ENCODE results near the gene NR6A1.

NR6A1 gene

DNA sequence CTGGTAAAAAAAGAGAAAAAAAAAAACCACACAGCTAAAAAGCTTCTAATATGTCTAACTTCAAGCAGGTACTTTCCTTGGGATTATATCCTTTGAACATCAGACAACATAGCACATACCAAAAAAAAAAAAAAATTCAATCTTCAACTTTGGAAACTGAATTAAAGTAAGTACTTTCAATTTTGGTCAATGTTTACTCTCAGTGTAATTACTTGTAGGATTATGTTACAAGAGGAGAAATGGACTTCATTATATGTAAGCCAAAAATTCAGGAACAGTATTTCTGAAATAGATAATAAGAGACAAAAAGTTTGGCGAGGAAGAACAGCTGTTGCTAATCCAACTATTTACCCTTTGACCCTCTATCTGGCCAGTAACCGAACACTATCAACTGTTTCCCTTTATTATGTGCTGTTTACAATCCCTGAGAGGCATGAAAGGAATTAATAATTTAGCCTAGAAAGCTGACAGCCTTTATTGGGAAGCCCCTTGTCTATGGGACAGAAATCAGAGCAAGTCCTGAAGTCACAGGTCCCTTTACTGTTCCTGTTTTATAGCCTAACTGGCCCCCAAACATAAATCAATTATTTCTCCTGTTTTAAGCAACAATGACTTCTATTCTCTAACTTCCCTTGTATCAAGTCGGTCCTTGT lies 46.6 kb downstream of the NR6A1 start:
- DNase-seq (ENCODE audit: low spot score) = no peak

DNA sequence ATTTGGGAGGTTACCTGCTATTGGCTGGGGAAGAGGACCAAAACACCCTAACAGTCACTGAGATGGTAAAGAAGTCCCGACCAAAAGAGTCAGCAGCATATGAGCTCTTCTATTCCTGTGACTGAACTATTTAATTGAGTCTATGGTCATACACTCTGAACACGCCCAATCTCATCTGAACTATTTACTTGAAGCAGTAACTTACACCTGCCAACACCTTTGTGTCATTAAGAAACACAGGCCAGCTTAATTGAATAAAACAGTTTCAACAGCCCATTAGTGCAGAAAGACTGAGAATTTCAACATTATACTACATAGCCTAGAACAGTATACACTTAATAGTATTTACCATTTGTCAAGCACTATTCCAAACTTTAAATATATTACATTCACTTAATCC lies 47.8 kb downstream of the NR6A1 start:
- DNase-seq (ENCODE audit: low spot score) = no peak

DNA sequence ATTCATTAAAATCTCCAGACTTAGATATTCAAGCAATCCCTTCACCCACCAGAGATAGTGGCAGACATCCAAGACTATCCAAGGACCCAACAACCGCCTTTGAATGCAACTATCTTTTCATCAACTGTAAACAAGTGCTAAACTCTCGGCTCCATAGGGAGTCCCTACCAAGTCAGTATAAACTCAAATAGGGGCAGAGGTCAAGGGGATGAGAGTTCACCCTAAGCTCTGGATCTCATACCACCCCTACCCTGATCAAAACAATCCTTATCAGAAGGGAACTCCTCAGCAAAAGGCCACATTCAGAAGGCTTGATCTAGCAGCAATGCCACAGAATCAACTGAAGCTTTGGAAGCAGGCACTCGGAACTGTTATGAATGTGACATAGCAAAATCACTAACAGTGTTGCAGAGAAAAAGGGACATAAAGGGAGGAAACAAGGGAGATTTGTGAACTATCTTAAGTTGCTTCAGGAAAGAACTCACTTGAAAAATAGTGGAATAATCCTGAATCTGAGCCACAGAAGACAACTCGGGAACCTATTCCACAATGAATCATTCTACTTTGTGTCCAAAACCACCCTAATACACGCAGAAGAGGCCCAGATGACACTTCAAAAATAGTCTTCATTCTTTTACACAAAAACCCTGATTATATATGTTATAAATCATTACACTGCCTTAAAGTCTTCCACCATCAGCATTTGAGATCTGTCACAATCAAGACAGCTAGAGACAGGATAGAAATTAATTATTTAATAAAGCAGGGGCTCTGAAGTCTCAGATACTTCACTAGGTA lies 49.8 kb downstream of the NR6A1 start:
- DNase-seq (ENCODE audit: low spot score) = no peak

DNA sequence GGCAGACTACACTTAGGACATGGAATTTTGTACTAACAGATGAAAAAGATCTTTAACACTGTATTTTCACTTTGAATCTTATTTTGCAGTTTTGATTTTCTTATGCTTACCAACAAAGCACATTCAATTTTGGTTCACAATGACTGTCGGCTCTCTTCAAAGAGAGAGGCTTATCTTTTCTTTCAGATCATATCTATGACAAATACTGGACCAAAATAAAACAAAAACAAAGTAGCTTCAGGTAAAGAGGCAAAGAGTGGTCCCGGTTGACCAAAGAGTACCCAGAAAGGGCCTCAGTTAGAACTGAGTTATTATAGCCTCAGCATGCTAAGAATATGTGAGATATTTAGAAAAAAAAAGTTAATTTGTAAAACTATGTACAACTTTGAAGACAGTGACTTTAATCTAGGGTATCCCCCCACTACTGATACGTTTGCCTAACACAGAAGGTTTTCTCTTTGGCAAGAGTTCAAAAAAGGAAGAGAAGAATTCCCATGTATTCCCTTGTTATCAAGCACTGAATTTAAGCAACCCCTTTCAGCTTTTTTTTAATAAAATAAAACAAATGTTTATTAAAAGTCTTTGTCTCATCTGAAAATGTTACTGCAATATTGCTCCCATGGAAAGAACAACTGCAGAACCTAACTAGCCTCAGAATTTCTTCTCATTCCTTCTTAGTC lies 50.5 kb downstream of the NR6A1 start:
- no peak for DNase-seq (ENCODE audit: low spot score)

DNA sequence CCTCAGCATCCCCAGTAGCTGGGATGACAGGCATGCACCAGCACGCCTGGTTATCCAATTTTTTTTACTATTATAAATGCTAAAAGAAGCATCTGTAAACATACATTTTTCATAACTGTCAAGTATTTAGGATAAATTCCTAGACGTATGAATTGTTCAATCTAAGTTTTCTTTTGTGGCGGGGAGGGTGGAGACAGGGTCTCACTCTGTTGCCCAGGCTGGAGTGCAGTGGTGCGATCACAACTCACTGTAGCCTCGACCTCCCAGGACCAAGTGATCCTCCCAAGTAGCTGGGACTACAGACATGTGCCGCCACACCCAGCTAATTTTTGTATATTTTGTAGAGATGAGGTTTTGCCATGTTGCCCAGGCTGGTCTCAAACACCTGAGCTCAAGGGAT lies 52.2 kb downstream of the NR6A1 start:
- no peak for DNase-seq (ENCODE audit: low spot score)

DNA sequence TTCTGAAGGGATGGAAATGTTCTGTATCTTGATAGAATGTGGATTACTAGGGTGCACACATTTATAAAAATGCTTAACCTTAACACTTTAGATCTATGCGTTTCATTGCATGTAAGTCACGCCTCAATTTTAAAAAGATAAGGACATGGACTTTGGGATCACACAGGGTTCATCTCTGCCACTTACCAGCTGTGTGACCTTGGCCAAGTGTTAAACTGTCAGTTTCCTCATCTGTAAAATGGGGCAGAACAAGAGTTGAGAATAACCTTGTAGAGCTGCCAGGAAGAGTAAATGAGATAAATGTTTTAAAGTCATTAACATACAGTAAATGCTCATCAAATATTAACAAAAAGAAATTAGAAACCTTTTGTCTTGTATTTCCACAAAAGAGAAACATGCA lies 53.5 kb downstream of the NR6A1 start:
- DNase-seq (ENCODE audit: low spot score) = no peak

DNA sequence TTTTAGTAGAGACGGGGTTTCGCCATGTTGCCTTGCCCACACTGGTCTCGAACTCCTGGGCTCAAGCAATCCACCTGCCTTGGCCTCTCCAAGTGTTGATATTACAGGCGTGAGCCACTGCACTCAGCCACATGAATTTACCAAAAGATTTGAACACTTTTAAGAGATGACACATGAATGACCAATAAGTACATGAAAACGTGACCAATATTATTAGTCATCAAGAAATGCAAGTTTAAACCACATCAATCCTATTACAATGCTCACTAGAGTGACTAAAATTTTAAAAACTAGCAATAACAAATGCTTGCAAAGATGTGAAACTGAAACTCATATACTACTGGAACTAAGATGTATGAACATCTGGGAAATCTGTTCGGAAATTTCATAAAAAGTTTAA lies 54.3 kb downstream of the NR6A1 start:
- DNase-seq (ENCODE audit: low spot score) = no peak

DNA sequence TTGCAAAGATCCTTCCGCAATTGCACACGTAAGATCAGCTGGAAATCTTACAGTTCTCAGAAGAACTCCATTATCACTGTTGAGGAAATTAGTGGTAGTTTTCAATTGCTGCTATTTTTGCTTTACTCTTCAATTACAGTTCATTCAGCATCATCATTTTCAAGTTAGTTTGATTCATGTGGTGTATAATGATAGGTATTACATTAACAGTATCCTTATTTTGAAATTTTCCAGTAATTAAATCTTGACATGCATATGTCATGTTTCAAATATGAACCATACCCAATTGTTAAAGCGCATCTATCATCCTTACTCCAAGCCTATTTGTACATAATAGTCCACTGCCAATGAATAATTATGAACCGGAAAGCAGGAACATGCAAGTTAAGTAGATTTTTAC lies 60.3 kb downstream of the NR6A1 start:
- no peak for DNase-seq (ENCODE audit: low spot score)

DNA sequence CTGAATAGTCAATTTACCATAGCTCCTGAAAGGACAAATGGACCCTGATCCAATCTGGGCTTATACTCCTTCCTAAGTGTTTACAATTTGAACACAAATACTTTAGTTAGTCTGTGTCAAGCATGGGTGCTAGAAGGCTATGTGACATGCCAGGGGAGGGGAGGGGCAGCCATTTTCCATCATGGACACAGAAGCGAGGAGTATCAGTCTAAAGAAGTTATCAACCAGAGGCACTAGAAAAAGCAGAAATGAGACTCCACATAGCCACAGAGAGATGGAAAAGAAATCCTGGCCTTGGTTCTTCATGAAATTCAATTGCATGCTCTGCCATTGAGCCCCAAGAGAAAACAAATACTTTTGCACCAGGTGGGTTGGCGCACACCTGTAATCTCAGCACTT lies 61.8 kb downstream of the NR6A1 start:
- no peak for DNase-seq (ENCODE audit: low spot score)

DNA sequence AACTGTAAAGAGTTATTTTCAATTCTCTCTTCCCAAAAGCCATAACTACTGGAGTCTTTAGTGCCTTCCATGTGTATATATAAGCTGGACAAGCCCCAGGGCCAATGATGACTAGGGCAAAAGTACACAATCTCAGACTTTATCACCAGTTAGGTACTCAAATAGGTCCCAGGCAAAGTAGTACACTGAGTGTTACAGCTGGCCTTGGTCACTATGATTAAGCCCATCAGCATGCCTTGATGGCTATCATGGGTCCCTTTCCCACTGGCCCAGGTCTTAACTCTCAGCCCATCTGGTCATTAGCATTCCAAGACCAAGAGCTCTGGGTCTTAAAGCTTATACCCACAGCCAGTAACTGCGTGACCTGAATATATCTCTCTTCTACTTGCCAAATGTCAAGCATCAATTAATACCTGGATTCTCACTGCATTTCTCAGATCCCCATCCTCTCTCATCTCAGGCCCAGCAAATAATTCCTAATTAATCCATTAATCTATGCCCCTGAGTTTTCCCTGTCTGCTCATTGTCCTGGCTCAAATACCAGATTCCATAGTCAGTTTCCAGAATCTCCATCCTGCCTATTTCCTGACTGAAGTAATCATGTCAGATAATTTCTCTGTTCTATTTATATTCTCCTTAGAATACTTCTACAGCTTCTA lies 62.3 kb downstream of the NR6A1 start:
- no peak for DNase-seq (ENCODE audit: low spot score)

DNA sequence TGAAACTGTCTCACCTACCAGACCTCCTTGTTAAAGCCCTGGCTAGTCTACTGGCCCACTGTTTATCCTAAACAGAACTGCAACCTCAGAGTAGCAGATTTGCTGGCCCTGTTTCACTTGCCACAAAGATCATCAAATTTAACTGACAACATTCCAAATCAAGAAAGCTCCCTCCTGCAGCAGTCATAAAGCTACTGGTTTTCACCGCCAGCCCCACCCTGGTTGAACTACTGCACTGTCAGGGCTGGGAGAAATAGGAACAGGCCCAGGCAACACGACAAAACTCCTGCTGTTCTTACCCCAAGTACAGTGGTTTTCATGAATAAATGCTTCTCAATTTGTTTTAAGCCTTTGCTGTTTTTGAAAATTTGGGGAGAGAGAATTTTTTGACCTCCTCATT lies 63.0 kb downstream of the NR6A1 start:
- no peak for DNase-seq (ENCODE audit: low spot score)

DNA sequence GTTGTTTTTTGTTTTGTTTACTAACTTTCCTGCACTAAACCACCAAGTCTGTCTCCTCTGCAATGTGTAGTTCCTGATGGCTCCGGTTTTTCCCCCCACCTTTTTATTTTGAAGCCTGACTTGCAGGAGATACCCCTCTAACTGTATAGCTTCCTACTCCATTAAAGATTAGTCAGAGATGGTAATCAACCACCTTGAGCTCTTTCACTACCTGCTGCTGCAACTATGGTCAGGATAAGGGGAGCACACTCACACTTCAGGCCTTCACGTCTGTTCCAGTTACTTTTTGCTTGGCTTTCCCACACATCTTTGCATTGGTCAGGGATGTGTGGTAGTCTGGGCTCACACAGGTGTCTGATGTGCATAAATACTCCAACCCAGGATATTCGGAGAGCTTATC lies 63.4 kb downstream of the NR6A1 start:
- no peak for DNase-seq (ENCODE audit: low spot score)

DNA sequence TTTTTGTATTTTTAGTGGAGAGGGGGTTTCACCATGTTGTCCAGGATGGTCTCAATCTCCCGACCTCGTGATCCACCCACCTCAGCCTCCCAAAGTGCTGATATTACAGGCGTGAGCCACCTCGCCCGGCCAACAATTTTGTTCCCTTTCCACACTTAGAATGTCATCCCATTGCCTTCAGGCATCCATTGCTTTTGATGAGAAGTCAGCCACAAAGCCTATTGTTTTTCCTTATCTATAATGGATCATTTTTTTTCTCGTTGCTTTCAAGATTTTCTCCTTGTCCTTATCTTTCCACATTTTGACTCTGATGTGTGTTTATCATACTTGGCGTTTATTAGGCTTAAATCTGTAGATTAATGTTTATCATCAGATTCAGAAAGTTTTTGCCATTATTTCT lies 64.4 kb downstream of the NR6A1 start:
- DNase-seq (ENCODE audit: low spot score) = no peak

DNA sequence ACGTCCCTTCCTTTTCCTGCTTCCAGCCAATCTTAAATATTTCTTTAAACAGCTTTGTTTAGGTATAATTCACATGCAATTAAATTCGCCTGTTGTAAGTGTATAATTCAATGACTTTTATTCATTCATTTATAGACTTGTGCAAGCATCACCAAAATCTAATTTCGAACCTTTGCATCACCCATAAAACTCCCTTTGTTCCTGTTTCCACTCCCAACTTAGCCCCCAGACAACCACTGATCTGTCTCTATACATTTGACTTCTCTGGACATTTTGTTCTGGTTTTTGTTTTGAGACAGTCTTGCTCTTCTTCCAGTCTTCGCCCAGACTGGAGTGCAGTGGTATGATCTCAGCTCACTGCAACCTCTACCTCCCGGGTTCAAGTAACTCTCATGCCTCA lies 71.5 kb downstream of the NR6A1 start:
- DNase-seq (ENCODE audit: low spot score) = no peak

DNA sequence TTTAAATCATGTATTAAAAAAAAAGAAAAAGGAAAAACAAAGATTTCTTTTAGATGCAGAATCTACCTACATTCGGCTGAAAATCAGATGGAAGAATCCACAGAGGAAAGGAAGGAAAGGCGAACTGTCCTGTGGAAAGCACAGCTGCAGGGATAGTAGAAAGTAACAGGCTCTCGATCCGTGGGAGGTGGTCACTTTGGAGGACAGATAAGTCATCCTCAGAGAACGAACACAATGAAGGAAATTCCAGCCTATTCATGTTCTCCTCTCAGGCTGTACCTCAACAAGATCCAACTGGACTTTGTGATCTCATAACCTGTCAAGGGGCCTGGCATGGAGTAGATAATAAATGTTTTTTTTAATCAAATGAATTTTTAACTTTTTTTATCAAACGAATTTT lies 72.8 kb downstream of the NR6A1 start:
- no peak for DNase-seq (ENCODE audit: low spot score)

DNA sequence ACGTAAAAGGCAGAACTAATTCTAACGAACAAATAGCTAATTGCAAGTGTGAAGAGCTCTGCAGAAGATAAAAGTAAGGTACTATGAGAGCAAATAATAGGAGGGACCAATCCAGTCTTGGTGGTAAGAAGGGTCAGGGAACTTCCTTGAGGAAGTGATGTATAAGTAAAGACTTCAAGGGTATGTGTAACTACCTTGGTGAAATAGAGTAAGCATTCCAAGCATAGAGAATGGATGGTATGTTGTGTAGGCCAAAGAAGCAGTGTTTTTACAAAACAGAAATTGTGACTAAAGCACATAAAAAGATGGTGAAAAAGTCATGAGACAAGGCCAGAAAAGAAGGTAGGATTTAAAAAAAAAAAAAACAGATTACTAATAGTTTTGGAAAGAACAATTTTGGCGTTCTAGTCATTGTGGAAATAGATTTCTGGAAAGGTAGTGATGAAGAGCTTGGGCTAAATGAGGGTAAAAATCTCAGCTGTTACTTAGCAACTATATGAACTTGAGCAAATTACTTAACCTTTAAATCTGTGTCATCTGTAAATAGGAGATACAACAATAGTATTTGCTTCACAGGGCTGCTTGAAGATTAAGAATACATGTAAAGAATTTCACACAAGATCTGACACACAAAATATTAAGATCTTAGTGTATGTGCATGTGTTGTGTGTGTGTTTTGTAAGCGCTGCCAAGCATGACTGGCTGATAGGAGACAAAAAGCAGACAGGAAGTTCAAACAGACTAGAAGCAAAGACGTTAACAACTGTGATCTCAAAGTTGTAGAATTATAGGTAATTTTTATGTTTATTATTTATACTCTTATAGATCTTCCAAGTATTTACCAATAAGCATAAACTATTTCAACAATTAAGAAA lies 73.5 kb downstream of the NR6A1 start:
- no peak for DNase-seq (ENCODE audit: low spot score)

DNA sequence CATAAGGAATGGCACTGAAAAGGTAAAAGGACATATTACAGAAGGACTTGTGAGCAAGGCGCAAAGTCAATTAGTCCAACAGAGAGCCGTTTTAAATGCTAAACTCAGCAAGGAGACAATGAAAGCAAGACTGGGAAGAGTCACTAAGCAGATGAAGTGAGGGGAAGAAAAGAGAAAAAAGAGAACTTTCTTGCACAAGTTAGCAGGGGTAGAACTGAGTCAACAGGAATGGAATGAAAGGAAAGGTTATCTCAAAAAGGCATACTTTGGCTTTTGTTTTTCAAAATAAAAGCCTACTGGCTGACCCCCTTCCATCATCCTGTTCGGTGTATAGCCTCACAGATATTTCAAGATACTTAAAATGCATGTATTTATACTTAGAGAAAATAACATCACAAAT lies 75.0 kb downstream of the NR6A1 start:
- no peak for DNase-seq (ENCODE audit: low spot score)

DNA sequence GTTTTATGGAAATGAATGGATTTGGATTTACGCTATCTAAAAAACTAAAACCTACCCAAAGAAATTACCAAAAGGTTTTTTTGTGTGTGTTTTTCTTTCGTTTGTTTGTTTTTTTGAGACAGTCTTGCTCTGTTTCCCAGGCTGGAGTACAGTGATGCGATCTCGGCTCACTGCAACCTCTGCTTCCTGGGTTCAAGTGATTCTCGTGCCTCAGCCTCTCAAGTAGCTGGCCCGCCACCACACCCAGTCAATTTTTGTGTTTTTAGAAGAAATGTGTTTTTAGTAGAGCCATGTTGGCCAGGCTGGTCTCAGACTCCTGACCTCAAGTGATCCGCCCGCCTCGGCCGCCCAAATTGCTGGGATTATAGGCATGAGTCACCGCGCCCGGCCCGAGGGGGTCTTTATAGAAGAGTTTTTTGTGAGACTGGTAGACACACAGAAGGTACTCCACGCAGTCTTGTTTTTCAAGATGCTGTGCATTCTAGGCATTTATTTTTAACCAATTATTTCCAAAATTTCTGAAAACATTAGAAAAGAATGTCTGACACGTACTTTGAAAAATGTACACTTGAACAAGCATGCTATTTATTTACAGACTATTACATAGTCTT lies 75.7 kb downstream of the NR6A1 start:
- DNase-seq (ENCODE audit: low spot score) = no peak

DNA sequence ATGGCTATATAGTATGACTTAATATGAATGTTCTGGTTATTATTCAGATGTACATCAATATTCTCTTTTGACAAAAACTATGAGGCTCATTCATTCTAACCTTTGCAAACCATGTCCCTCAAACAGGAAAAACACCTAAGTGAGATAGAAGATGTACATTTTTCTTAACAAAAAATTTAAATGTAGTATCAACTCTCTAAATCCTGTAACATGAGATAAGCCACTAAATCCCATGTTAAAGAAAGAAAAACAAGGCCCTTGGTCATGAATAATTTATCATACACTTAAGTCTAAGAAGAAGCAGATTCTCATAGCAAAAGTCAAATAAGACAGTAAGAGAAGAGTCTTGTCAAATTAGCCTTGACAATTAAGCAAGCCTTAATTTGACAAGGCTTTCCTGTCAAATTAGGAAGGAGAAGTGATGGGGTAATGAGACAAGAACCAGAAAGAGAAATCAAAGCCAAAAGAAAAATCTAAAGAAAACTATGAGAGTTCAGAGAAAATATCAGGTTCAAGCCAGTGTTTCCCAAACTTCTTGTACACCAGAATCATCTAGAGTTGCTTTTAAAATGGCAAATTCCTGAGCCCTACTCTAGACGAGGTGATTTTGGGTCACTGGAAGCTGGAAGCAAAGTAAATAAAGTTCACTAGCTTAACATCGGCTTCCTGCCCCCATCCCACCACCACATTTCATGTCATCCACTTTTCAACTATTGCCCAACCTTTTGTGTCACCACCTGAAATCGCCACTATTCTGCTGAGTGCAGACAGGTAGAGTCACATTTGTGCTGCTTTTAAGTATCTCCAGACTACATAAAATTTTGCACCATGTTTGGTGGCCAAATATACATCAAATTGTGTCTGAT lies 76.5 kb downstream of the NR6A1 start:
- no peak for DNase-seq (ENCODE audit: low spot score)

DNA sequence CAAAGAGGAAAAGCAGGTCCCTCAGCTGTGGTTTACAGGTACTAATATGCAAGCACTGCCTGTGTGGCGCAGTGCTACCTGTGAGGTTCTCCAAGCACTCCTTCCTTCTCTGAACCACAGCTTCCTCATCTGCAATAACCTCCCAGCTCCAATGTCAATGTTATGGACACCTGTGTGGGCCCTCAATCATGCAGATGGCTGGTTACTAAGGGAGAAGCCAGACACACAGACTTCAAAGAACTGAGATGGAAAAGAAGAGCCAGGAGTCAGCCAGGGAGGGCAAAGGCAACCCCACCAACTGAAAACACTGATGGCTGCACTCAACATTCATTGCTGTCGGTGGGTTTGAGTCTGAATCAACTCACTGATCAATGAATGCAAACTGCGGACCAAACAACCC lies 77.7 kb downstream of the NR6A1 start:
- no peak for DNase-seq (ENCODE audit: low spot score)
